HFFc6 (cell line): ENCODE results near the gene SMG6. TPM values are rescaled to one million over a fixed set of nuclear protein-coding genes. Genes with fewer than 3 reads are reported as not detected.
A peak's percentile ranks its signal among the peaks of the same experiment; 100 is the strongest.

Source experiments
- DNase-seq: peaks from one replicate; pipeline ENCODE4 v3.0.0-alpha.2; 2018
- H3K27ac Mint-ChIP-seq: 2 replicates; pipeline ENCODE4 v1.8.0; 2020; ENCODE audit warnings: mild to moderate bottlenecking, mixed read lengths
- H3K27me3 Mint-ChIP-seq: 2 replicates; pipeline ENCODE4 v1.8.0; 2021; ENCODE audit warnings: mild to moderate bottlenecking, moderate library complexity, mixed read lengths; ENCODE audit not compliant: insufficient read depth
- H3K36me3 Mint-ChIP-seq: 2 replicates; pipeline ENCODE4 v1.8.0; 2021; ENCODE audit warnings: low read depth, mixed read lengths
- H3K4me1 Mint-ChIP-seq: 2 replicates; pipeline ENCODE4 v1.8.0; 2020; ENCODE audit warnings: low read depth, mixed read lengths
- H3K4me3 Mint-ChIP-seq: 2 replicates; pipeline ENCODE4 v1.8.0; 2020; ENCODE audit warnings: mild to moderate bottlenecking, moderate library complexity, mixed read lengths
- H3K9me3 Mint-ChIP-seq: 2 replicates; pipeline ENCODE4 v1.8.0; 2020; ENCODE audit warnings: mild to moderate bottlenecking, mixed read lengths
- total RNA-seq, 6 experiments: library from RNA; stranded (reverse); fragmentation: NEBNext Ultra II Directional; extraction: Animal tissue kit (Norgen Biotek cat#: 25700); gene quantifications; 2 replicates in 1 of 6; 3 replicates in 5 of 6; pipeline ENCODE4 v1.2.3, GENCODE V29; 2021
- TF ChIP-seq, protein P1 (sequence below): fragments of 200-600 bp; sonication (generic); IDR thresholded peaks from 2 replicates; pipeline ENCODE4 v1.5.0; 2021; ENCODE audit warnings: antibody characterized with exemption, mild to moderate bottlenecking

The SMG6 gene
- total RNA-seq, 6 experiments from 2014 or later: 29.5 to 37.4 (median 31.8) TPM

DNA sequence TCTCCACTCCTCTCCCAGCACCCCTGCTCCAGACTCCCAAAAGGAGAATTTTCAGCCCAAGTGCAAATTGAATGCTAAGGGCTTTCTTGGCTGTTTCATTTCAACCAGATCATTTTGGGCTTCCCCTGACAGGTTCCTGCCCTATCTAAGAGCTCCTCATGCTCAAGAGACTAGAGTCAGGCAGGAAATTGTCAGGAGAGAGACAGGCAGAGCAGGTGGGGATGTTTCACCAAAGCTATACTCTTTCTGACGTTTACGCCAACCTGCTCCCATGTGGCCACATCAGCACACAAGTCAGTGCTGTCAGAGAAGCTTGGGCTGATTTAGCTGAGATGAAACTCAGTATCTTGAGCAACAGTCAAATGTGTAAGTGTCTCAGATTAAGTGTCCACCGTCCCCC lies 217.3 kb downstream of the SMG6 start:
- TF ChIP-seq, protein P1, sequence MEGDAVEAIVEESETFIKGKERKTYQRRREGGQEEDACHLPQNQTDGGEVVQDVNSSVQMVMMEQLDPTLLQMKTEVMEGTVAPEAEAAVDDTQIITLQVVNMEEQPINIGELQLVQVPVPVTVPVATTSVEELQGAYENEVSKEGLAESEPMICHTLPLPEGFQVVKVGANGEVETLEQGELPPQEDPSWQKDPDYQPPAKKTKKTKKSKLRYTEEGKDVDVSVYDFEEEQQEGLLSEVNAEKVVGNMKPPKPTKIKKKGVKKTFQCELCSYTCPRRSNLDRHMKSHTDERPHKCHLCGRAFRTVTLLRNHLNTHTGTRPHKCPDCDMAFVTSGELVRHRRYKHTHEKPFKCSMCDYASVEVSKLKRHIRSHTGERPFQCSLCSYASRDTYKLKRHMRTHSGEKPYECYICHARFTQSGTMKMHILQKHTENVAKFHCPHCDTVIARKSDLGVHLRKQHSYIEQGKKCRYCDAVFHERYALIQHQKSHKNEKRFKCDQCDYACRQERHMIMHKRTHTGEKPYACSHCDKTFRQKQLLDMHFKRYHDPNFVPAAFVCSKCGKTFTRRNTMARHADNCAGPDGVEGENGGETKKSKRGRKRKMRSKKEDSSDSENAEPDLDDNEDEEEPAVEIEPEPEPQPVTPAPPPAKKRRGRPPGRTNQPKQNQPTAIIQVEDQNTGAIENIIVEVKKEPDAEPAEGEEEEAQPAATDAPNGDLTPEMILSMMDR: no peak
- Mint-ChIP-seq H3K27me3 (peaks cover 5% of the 10 kb centered on the region), H3K4me1 (peaks cover 99% of the 10 kb centered on the region)

DNA sequence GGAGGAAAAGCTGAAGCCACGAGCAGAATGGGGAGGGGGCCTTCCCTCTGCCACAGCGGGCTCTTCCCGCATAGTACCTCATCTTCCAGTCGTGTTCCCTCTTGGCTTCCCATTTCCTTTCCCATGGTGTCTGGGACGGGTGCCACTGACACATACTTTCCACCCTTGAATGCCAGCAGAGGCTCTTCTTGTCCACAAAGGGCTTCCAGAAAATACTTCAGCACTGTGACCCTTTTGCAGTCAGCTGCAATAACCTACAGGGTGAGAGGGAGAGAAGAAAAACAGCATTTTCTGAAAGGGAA lies 218.0 kb downstream of the SMG6 start:
- DNase-seq: no peak
- peaks cover 98% of the 10 kb centered on the region for H3K4me1 Mint-ChIP-seq
- TF ChIP-seq, protein P1: no peak
- H3K27me3 Mint-ChIP-seq: peaks cover 5% of the 10 kb centered on the region
- peak overlapping the region; percentile 94 for H3K27ac Mint-ChIP-seq
- H3K9me3 Mint-ChIP-seq: no peaks in the 10 kb centered on the region
- peaks cover 11% of the 10 kb centered on the region for H3K36me3 Mint-ChIP-seq
- peak overlapping the region; percentile 6 for H3K4me3 Mint-ChIP-seq

More for the DNA sequence above, 217.3 kb downstream of the SMG6 start:
- Mint-ChIP-seq H3K27ac (peak overlapping the region; percentile 94; the same call in 1 of the 2 replicates), H3K4me3 (no peak overlapping the region), H3K9me3 (no peaks in the 10 kb centered on the region), H3K36me3 (peaks cover 8% of the 10 kb centered on the region)
- no peak for DNase-seq

DNA sequence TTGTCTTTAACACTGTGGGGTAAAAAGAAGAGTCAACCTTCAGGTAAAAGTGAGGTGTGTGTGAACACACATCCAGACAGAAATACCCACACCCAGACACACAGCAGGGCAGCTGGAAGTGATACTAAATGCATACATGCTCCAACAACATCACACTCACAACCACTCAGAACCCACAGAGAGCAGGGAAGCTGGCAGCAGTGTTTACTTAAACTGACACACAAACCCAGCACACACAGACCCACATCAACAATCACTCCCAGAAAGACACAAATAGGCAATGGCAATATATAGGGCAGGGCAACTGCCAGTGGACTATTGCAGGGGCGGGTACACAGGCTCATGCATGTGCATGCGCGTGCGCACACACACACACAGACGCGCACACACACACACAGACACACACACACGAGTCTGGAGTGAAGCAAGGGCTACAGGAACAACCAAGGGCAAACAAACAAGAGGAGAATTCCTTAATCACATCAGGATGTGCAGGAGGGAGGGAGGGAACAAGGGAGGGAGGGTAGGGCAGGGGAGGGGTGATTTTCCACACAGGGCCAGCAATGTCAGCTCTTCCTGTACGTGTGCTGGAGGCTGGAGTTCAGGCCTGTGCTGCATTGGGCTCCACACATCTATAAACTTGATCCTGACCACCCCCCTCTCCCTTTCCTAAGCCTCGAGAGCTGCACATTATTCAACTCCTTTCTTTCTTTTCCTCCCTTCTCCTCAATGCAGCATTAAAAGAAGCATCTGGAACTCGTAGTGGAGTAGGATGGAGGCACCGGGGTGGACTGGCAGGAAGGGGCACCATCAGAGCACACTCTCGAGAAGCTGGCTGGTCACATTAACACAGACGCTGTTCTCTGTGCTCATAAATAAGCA lies 218.6 kb downstream of the SMG6 start:
- Mint-ChIP-seq H3K27ac (peak overlapping the region; percentile 94), H3K4me1 (peaks cover 92% of the 10 kb centered on the region), H3K4me3 (peak overlapping the region; percentile 50), H3K9me3 (no peaks in the 10 kb centered on the region), H3K27me3 (peaks cover 3% of the 10 kb centered on the region), H3K36me3 (peaks cover 15% of the 10 kb centered on the region)
- DNase-seq: peak; percentile 79
- TF ChIP-seq, protein P1: no peak

DNA sequence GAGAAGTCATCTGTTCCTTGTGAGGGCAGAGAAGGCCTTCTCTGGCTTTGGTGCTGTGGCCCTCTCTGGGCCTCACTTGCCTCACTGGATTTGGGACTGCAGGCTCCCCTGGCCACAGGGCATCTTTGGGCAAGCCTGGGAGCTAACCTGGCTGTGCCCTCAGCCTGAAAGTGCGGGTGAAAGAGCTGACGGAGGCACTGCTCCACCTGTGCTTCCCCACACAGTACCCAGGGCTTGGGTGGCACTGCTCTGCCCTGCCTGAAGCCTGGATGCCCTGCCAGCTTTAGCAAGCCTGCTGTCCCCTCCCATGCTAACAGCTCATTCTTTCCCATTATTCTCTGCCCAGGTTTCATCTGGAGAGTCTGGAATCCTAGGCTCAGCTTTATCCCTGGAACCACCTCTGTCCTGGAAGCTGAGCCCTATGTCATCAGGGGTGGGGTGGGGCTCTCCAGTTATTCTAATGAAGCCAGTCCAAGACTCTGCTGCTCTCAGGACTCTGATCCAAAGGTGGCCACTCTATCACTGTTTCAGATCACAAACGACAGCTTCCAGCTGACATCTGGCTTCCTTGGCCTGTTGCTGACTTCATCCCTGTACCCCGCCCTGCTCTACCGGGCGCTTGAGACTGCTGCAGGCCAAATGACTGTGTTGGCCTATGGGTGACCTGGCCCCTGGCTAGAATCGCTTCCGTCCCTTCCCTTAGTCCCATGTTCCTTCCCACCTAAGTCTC lies 219.4 kb downstream of the SMG6 start:
- Mint-ChIP-seq H3K4me1 (peaks cover 84% of the 10 kb centered on the region), H3K27me3 (peaks cover 1% of the 10 kb centered on the region; the same call in 1 of the 2 replicates), H3K36me3 (peaks cover 23% of the 10 kb centered on the region), H3K9me3 (no peaks in the 10 kb centered on the region), H3K4me3 (peak overlapping the region; percentile 50), H3K27ac (peak overlapping the region; percentile 94)
- peak; percentile 70 for DNase-seq
- TF ChIP-seq, protein P1: no peak

DNA sequence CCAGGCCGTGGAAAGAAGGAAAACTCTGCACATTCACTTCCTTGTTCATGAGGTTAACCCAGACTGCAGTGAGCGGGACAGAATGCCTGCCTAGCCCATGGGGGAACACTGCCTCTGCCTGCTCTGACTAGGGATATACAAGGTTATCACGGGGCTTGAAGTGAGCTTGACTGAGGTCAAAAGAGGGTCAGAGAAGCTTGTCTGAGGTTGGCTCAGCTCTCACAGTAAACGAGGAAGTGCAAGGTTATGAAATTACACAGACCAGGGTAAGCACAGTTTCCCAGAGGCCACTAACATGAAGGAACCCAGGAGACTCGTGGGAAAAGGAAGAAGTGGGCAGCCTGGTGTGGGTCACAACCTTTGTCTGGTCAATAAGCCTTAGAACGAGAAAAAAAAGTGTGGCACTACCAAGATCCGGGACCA lies 220.0 kb downstream of the SMG6 start:
- 0 out of 2 replicates have a peak overlapping the region, but pooled peaks have one; percentile 5 for H3K4me3 Mint-ChIP-seq
- H3K9me3 Mint-ChIP-seq: no peaks in the 10 kb centered on the region
- peak overlapping the region; percentile 94 for H3K27ac Mint-ChIP-seq
- TF ChIP-seq, protein P1: no peak
- H3K36me3 Mint-ChIP-seq: peaks cover 28% of the 10 kb centered on the region
- peaks cover 79% of the 10 kb centered on the region for H3K4me1 Mint-ChIP-seq
- DNase-seq: no peak
- peaks cover 1% of the 10 kb centered on the region; the same call in 1 of the 2 replicates for H3K27me3 Mint-ChIP-seq
